Keratinocyte (primary cell): ENCODE results near the gene RWDD1.

Experiments
- EZH2 ChIP-seq: IDR thresholded peaks from one replicate; pipeline ENCODE4 v1.6.1; 2012; ENCODE audit warnings: inconsistent platforms, mild to moderate bottlenecking, low read length, moderate library complexity
- TF ChIP-seq, protein P1 (sequence below), 3 experiments: IDR thresholded peaks in 1 of 3; conservative IDR thresholded peaks in 1 of 3; optimal IDR thresholded peaks in 1 of 3; 2 replicates in 2 of 3; 3 replicates in 1 of 3; pipeline versions ENCODE3 to v1.5.1; 2011; ENCODE audit warnings: low read length in 3 of 3, mild to moderate bottlenecking in 3 of 3, moderate library complexity in 2 of 3, control low read depth in 1 of 3, inconsistent platforms in 1 of 3; ENCODE audit not compliant: insufficient read depth in 2 of 3; ENCODE audit errors: extremely low read depth in 1 of 3

DNA sequence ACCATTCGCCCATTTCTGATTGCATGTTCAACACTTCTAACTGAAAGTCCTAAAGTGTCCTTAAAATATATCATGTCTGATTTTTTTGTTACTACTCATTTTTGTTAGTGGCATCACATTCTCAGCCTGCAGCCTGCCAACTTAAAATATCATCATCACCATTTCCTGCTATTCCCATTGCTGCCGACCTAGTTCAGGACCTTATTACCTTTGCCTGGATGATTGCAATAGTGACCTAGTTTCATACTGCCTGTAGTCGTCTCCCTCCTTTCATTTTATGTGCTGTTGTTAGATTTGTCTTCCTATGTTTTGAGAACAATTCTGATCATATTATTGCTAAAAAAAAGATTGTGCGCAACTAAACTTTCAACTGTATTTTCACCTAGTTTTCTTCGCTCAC lies 6.2 kb downstream of the RWDD1 start:
- TF ChIP-seq, protein P1, sequence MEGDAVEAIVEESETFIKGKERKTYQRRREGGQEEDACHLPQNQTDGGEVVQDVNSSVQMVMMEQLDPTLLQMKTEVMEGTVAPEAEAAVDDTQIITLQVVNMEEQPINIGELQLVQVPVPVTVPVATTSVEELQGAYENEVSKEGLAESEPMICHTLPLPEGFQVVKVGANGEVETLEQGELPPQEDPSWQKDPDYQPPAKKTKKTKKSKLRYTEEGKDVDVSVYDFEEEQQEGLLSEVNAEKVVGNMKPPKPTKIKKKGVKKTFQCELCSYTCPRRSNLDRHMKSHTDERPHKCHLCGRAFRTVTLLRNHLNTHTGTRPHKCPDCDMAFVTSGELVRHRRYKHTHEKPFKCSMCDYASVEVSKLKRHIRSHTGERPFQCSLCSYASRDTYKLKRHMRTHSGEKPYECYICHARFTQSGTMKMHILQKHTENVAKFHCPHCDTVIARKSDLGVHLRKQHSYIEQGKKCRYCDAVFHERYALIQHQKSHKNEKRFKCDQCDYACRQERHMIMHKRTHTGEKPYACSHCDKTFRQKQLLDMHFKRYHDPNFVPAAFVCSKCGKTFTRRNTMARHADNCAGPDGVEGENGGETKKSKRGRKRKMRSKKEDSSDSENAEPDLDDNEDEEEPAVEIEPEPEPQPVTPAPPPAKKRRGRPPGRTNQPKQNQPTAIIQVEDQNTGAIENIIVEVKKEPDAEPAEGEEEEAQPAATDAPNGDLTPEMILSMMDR (optimal IDR thresholded peaks at IDR 0.05 in 1 of 3, IDR thresholded peaks at IDR 0.05 in 1 of 3, conservative IDR thresholded peaks at IDR 0.05 in 1 of 3; ENCODE audit: extremely low read depth in 1 of 3, insufficient read depth in 2 of 3, low read length in 3 of 3) = no peak
- TF ChIP-seq EZH2 = no peak
